ENCODE measurements around the gene TOPBP1. TPM values are rescaled to one million over a fixed set of nuclear protein-coding genes. Genes with fewer than 3 reads are reported as not detected.

Gene TOPBP1
- 10 to 100 TPM; 49.2 to 52.3 TPM for total RNA-seq
- polyA plus RNA-seq (2013, experiment 1 of 2): 47.2 TPM
- polyA plus RNA-seq (2013, experiment 2 of 2): 42.1 TPM
- long read RNA-seq, experiment 1, full-length matches to known transcripts: 1 of 24 reads
- long read RNA-seq, experiment 1, partial matches to known transcripts: 12 of 24 reads
- long read RNA-seq, experiment 1, other reads (novel, unspliced or antisense): 11 of 24 reads
- long read RNA-seq, experiment 2, full-length matches to known transcripts: 58 of 95 reads
- long read RNA-seq, experiment 2, partial matches to known transcripts: 22 of 95 reads
- long read RNA-seq, experiment 2, other reads (novel, unspliced or antisense): 15 of 95 reads
- long read RNA-seq, experiment 3, full-length matches to known transcripts: 54 of 93 reads
- long read RNA-seq, experiment 3, partial matches to known transcripts: 22 of 93 reads
- long read RNA-seq, experiment 3, other reads (novel, unspliced or antisense): 17 of 93 reads
- long read RNA-seq, experiment 4, partial matches to known transcripts: 7 of 7 reads
- long read RNA-seq, experiment 4, other reads (novel, unspliced or antisense): 0 of 7 reads

DNA sequence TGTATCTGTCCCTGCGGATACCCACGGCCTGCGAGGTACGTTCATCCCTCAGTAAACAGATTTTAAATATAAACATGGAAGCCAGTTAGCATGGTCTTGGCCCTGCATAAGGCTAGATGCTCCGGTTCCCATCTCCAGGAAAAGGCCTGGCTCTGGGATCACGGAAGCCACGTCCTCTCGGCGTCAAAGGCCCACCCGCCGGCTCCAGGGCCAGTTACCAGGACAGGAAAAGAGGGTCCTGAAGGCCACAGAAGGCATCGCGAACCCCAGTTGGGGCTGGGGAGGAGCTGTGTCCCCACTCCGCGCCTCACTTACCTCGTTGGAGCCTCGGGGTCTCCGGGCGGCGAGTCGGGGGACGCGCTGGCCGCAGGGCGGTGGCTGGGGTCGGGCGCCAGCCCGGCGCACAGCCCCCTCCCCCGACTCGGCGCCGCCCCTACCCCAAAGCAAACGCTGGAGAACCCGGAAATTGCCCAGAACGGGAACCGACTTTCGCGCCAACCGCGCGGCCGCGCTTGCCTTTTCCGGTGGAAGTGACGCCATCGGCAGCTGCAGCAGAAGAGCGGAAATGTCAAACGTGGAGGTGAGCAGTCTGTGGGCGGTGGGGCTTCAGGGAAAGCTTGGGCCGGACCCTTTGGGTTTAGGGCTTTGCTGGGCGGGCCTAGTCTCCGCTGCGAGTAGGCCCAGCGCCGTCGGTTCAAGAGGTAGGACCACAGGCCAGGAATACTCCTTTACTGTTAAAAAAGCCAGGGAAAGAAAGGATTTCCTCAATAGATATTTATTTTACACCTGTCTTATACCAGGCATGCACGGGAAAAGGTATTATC lies at the start of gene TOPBP1:
TSS of gene TOPBP1 (minus strand) at position 488 of the 824 bp plus-strand sequence. CDS start 814 bp downstream, outside the sequence.
- Histone ChIP-seq H3K4me3 (ENCODE audit: low read length) (peak within 1 kb of the TSS; percentile 100), H3K4me1 (ENCODE audit: control insufficient read depth, insufficient read depth, low read length) (no peaks in the 10 kb centered on the region), H3K9ac (ENCODE audit: extremely low read depth, low read length, poor library complexity, severe bottlenecking) (peak within 1 kb of the TSS; percentile 89), H3K9me3 (ENCODE audit: control insufficient read depth, low read length) (no peaks in the 10 kb centered on the region), H3K27ac (ENCODE audit: low read depth, low read length) (peak within 1 kb of the TSS; percentile 56), H3K36me3 (ENCODE audit: control insufficient read depth, insufficient read depth, low read length) (peaks cover 21% of the 10 kb centered on the region), H3K27me3 (ENCODE audit: control insufficient read depth, insufficient read depth, low read length, poor library complexity, severe bottlenecking) (no peaks in the 10 kb centered on the region)
- H3K36me3 Mint-ChIP-seq (ENCODE audit: low read depth): peaks cover 22% of the 10 kb centered on the region
- peaks cover 22% of the 10 kb centered on the region for H3K4me1 Mint-ChIP-seq
- TF ChIP-seq, protein P1, sequence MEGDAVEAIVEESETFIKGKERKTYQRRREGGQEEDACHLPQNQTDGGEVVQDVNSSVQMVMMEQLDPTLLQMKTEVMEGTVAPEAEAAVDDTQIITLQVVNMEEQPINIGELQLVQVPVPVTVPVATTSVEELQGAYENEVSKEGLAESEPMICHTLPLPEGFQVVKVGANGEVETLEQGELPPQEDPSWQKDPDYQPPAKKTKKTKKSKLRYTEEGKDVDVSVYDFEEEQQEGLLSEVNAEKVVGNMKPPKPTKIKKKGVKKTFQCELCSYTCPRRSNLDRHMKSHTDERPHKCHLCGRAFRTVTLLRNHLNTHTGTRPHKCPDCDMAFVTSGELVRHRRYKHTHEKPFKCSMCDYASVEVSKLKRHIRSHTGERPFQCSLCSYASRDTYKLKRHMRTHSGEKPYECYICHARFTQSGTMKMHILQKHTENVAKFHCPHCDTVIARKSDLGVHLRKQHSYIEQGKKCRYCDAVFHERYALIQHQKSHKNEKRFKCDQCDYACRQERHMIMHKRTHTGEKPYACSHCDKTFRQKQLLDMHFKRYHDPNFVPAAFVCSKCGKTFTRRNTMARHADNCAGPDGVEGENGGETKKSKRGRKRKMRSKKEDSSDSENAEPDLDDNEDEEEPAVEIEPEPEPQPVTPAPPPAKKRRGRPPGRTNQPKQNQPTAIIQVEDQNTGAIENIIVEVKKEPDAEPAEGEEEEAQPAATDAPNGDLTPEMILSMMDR (conservative IDR thresholded peaks at IDR 0.05): no peak
- H3K9me3 Mint-ChIP-seq: no peaks in the 10 kb centered on the region
- H3K27me3 Mint-ChIP-seq (ENCODE audit: insufficient read depth): no peaks in the 10 kb centered on the region
- peak within 1 kb of the TSS; percentile 96 for H3K27ac Mint-ChIP-seq
- DNase-seq: peak; percentile 95
- H3K4me3 Mint-ChIP-seq: peak within 1 kb of the TSS; percentile 88
- 0 to 2% methylated on average over 29 to 58 of the region's 58 CpGs for WGBS, 2 experiments (ENCODE audit: insufficient coverage in 1 of 2, insufficient read length in 1 of 2)

DNA sequence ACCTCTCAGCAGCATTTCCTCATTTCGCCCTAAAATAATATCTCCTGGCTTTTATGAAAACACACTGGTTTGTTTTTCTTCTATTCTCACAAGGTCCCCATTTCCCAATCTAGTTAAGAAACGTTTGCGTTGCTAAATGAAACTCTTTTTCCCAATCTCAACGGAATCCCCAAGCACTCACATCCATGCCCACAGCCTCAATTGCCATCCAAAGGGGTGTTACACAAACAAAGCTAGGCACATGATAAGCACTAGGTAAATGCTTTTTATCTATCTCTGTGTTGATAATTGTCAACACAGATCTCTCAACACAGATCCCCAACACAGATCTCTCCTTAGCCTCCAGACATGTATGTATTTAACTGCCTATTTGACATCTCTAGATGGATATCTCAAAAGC lies 49.3 kb upstream of the TOPBP1 start:
- Mint-ChIP-seq H3K36me3 (ENCODE audit: low read depth) (no peaks in the 10 kb centered on the region), H3K27me3 (ENCODE audit: insufficient read depth) (peaks cover 41% of the 10 kb centered on the region)
- WGBS, 2 experiments (ENCODE audit: insufficient coverage in 1 of 2, insufficient read length in 1 of 2): 84 to 91% methylated on average over 4 of the region's 4 CpGs

More for the DNA sequence above, 49.3 kb upstream of the TOPBP1 start:
- no peaks in the 10 kb centered on the region for H3K4me1 ChIP-seq (ENCODE audit: control insufficient read depth, insufficient read depth, low read length)
- peaks cover 64% of the 10 kb centered on the region for H3K27me3 ChIP-seq (ENCODE audit: control insufficient read depth, insufficient read depth, low read length, poor library complexity, severe bottlenecking)
- H3K4me3 ChIP-seq (ENCODE audit: low read length): no peak overlapping the region
- TF ChIP-seq, protein P1 (conservative IDR thresholded peaks at IDR 0.05): no peak
- no peaks in the 10 kb centered on the region for H3K9me3 ChIP-seq (ENCODE audit: control insufficient read depth, low read length)
- no peak overlapping the region for H3K27ac ChIP-seq (ENCODE audit: low read depth, low read length)
- DNase-seq: peak; percentile 10
- peaks cover 11% of the 10 kb centered on the region for H3K4me1 Mint-ChIP-seq
- H3K9ac ChIP-seq (ENCODE audit: extremely low read depth, low read length, poor library complexity, severe bottlenecking): no peak overlapping the region
- H3K9me3 Mint-ChIP-seq: no peaks in the 10 kb centered on the region
- H3K4me3 Mint-ChIP-seq: no peak overlapping the region
- no peak overlapping the region for H3K27ac Mint-ChIP-seq
- no peaks in the 10 kb centered on the region for H3K36me3 ChIP-seq (ENCODE audit: control insufficient read depth, insufficient read depth, low read length)
